Diencephalon (tissue), 1 donor: Measurements from ENCODE around the gene FOXD4L1. TPM values are rescaled to one million over a fixed set of nuclear protein-coding genes. Genes with fewer than 3 reads are reported as not detected.

ENCODE experiments used
- total RNA-seq: library from RNA; depleted of rRNA; stranded (reverse); fragments of >200 nt; gene quantifications from one replicate; pipeline ENCODE4 v1.2.3, GENCODE V29; 2014

Gene FOXD4L1
- total RNA-seq, result 0.69 TPM

GRCh38 chr2:113498365-113498764, at the start of gene FOXD4L1:
TSS of gene FOXD4L1 (plus strand) at chr2:113498665. CDS start at chr2:113499257, 592 bp downstream.

Other genes with a start within 250 kb of the FOXD4L1 start
- gene PAX8, start 219.7 kb upstream of the FOXD4L1 start, total RNA-seq, result 0.69 TPM
- gene ZNG1B, start 61.0 kb upstream of the FOXD4L1 start, total RNA-seq, result 57.2 TPM
- gene RABL2A, start 128.6 kb downstream of the FOXD4L1 start, total RNA-seq, result 15.7 TPM